Upper lobe of left lung (tissue), 6 donors: ENCODE measurements around the gene ATG4C. TPM values are rescaled to one million over a fixed set of nuclear protein-coding genes. Genes with fewer than 3 reads are reported as not detected.
"Not testable (repeated sequence)": the region's sequence is repeated elsewhere in the genome, so short reads cannot be mapped to it uniquely, and the experiment has no call there.

Experiments
- ATAC-seq, 2 donors: fragments of 200-7000 bp; cut with Tn5 transposase; one replicate each; pipeline ENCODE4 v1.9.1; 2022; ENCODE audit warnings: mild to moderate bottlenecking in 2 of 2, moderate library complexity in 2 of 2; ENCODE audit not compliant: low FRiP score in 2 of 2
- DNase-seq, 2 donors: peaks; one replicate each; pipeline ENCODE4 v3.0.0-alpha.2; 2019 to 2020
- H3K27ac ChIP-seq, 4 donors: fragments of 200-600 bp; sonication (generic); one replicate each; pipeline ENCODE4 v1.5.1; 2016 to 2019
- H3K27me3 ChIP-seq, 4 donors: fragments of 200-600 bp; sonication (generic); one replicate each; pipeline ENCODE4 v1.5.1; 2017 to 2019
- H3K36me3 ChIP-seq, 4 donors: fragments of 200-600 bp; sonication (generic); one replicate each; pipeline ENCODE4 v1.5.1; 2016 to 2019
- H3K4me1 ChIP-seq, 4 donors: fragments of 200-600 bp; sonication (generic); one replicate each; pipeline ENCODE4 v1.5.1; 2018 to 2019
- H3K4me3 ChIP-seq, 4 donors: fragments of 200-600 bp; sonication (generic); one replicate each; pipeline ENCODE4 v1.5.1; 2017 to 2019; ENCODE audit warnings: mild to moderate bottlenecking in 2 of 4, moderate library complexity in 1 of 4
- H3K9me3 ChIP-seq, 4 donors: fragments of 200-600 bp; sonication (generic); one replicate each; pipeline ENCODE4 v1.5.1; 2018 to 2019
- EP300 ChIP-seq, 4 donors: sonication (generic); formaldehyde crosslinking; IDR thresholded peaks; one replicate each; pipeline ENCODE4 v1.5.1; 2017; ENCODE audit warnings: antibody characterized with exemption in 4 of 4, control low read depth in 2 of 4
- POLR2A ChIP-seq, 4 donors: fragments of 450-650 bp; IDR thresholded peaks; one replicate each; pipeline ENCODE4 v1.5.1; 2016 to 2017; ENCODE audit warnings: antibody characterized with exemption in 4 of 4, mild to moderate bottlenecking in 2 of 4
- POLR2AphosphoS5 ChIP-seq, 2 donors: sonication (generic); formaldehyde crosslinking; IDR thresholded peaks; one replicate each; pipeline ENCODE4 v1.5.1; 2017; ENCODE audit warnings: antibody characterized with exemption in 2 of 2
- WGBS, 2 donors: methylation state at CpG; one replicate each; pipeline ENCODE4 v1.1.5; 2017 to 2018; 5-methylcytosine and 5-hydroxymethylcytosine counted together
- total RNA-seq, 6 donors: library from RNA; depleted of rRNA in 4 of 6; stranded (reverse); fragments of >200 nt in 4 of 6; gene quantifications; one replicate each; pipeline versions ENCODE4 v1.1.0 to v1.2.1, GENCODE V29; 2016 to 2021
- TF ChIP-seq, protein P1 (sequence below), 6 experiments: fragments of 450-650 bp in 4 of 6; fragments of 200-600 bp in 2 of 6; sonication (generic) in 2 of 6; IDR thresholded peaks; one replicate each; pipeline ENCODE4 v1.5.1; 2016 to 2019; ENCODE audit warnings: antibody characterized with exemption in 6 of 6
- donor health status: DM: no; HTN: no; CAD: no; lungs with moderate emphysema.
- donor health status: DM: no; HTN: yes; CAD: no; lungs with severe emphysema.

The ATG4C gene
- total RNA-seq, 6 donors from 2014 or later, result 2.1 to 14.8 (median 7.6) TPM

- 81 to 91% methylated on average over 4 of the region's 4 CpGs for WGBS, 2 donors
- H3K36me3 ChIP-seq, H3K9me3 ChIP-seq, DNase-seq, H3K4me3 ChIP-seq, ATAC-seq, H3K4me1 ChIP-seq, H3K27me3 ChIP-seq, H3K27ac ChIP-seq: not testable (repeated sequence)
Measured at GRCh38 chr1:62762027-62762426, 21.9 kb upstream of the ATG4C start.

DNA sequence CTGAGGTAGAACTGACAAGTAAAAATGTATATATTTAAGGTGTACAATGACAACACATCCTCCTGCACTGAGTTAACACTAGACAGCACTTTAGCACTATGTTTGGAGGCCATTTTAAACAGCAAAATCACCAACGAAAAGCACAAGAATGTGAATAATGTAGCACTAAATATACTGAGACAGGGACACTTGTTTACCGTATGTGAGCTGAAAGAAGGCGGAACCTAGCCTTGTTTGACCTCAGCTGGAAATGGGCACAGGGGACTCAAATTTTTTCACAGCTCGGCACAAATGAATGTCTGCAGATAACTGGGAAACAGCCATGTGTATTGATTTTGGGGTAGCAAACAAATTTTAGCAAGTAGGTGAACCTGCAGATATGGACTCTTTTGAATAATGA is 18.0 kb upstream of the ATG4C start:
- Histone ChIP-seq H3K9me3 (no peaks in the 10 kb centered on the region), H3K27ac (no peak overlapping the region), H3K27me3 (no peaks in the 10 kb centered on the region), H3K4me1 (no peaks in the 10 kb centered on the region), H3K36me3 (no peaks in the 10 kb centered on the region), H3K4me3 (no peak overlapping the region)
- 59 to 60% methylated on average over 4 of the region's 4 CpGs for WGBS, 2 donors
- no peak for ATAC-seq
- TF ChIP-seq POLR2AphosphoS5 (IDR thresholded peaks at IDR 0.05) (no peak), POLR2A (IDR thresholded peaks at IDR 0.05) (no peak), EP300 (IDR thresholded peaks at IDR 0.05) (no peak)
- TF ChIP-seq, protein P1, sequence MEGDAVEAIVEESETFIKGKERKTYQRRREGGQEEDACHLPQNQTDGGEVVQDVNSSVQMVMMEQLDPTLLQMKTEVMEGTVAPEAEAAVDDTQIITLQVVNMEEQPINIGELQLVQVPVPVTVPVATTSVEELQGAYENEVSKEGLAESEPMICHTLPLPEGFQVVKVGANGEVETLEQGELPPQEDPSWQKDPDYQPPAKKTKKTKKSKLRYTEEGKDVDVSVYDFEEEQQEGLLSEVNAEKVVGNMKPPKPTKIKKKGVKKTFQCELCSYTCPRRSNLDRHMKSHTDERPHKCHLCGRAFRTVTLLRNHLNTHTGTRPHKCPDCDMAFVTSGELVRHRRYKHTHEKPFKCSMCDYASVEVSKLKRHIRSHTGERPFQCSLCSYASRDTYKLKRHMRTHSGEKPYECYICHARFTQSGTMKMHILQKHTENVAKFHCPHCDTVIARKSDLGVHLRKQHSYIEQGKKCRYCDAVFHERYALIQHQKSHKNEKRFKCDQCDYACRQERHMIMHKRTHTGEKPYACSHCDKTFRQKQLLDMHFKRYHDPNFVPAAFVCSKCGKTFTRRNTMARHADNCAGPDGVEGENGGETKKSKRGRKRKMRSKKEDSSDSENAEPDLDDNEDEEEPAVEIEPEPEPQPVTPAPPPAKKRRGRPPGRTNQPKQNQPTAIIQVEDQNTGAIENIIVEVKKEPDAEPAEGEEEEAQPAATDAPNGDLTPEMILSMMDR (IDR thresholded peaks at IDR 0.05), result no peak
- no peak for DNase-seq

DNA sequence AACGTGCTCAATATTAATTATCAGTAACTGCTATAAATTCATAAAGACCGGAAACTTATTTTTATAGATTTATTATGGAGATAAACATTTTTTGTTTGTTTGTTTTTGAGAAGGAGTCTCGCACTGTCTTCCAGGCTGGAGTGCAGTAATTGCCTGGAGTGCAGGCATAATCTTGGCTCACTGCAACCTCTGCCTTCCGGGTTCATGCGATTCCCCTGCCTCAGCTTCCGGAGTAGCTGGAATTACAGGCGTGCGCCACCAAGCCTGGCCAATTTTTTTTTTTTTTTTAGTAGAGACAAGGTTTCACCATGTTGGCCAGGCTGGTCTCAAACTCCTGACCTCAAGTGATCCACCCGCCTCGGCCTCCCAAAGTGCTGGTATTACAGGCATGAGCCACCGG is 15.4 kb upstream of the ATG4C start:
- H3K36me3 ChIP-seq, H3K27me3 ChIP-seq, ATAC-seq, H3K27ac ChIP-seq, H3K9me3 ChIP-seq, H3K4me1 ChIP-seq, DNase-seq, H3K4me3 ChIP-seq: not testable (repeated sequence)
- 86 to 93% methylated on average over 11 of the region's 11 CpGs for WGBS, 2 donors

- no peaks in the 10 kb centered on the region for H3K27me3 ChIP-seq
- no peak for TF ChIP-seq POLR2AphosphoS5 (IDR thresholded peaks at IDR 0.05)
- no peak for TF ChIP-seq EP300 (IDR thresholded peaks at IDR 0.05)
- TF ChIP-seq, protein P1 (IDR thresholded peaks at IDR 0.05), result no peak
- no peak for TF ChIP-seq POLR2A (IDR thresholded peaks at IDR 0.05)
- no peak for DNase-seq
- peaks cover 0 to 3% (median 1%) of the 10 kb centered on the region in 4 donors for H3K9me3 ChIP-seq
- no peaks in the 10 kb centered on the region for H3K36me3 ChIP-seq
- no peak overlapping the region for H3K27ac ChIP-seq
- WGBS, 2 donors, result 87 to 92% methylated on average over 1 of the region's 1 CpG
- no peak overlapping the region for H3K4me3 ChIP-seq
- H3K4me1 ChIP-seq, result no peaks in the 10 kb centered on the region
- no peak for ATAC-seq
Measured at GRCh38 chr1:62772607-62773295, 11.2 kb upstream of the ATG4C start.

- 77 to 89% methylated on average over 2 of the region's 2 CpGs for WGBS, 2 donors
- Histone ChIP-seq H3K27ac (no peak overlapping the region), H3K36me3 (no peaks in the 10 kb centered on the region), H3K9me3 (peaks cover 0 to 3% (median 1%) of the 10 kb centered on the region in 4 donors), H3K4me3 (no peak overlapping the region), H3K27me3 (no peaks in the 10 kb centered on the region), H3K4me1 (no peaks in the 10 kb centered on the region)
- DNase-seq (no peak), ATAC-seq (no peak)
- TF ChIP-seq EP300 (IDR thresholded peaks at IDR 0.05), result no peak
- TF ChIP-seq, protein P1 (IDR thresholded peaks at IDR 0.05), result no peak
- no peak for TF ChIP-seq POLR2A (IDR thresholded peaks at IDR 0.05)
- TF ChIP-seq POLR2AphosphoS5 (IDR thresholded peaks at IDR 0.05), result no peak
Measured at GRCh38 chr1:62774006-62774405, 9.9 kb upstream of the ATG4C start.

DNA sequence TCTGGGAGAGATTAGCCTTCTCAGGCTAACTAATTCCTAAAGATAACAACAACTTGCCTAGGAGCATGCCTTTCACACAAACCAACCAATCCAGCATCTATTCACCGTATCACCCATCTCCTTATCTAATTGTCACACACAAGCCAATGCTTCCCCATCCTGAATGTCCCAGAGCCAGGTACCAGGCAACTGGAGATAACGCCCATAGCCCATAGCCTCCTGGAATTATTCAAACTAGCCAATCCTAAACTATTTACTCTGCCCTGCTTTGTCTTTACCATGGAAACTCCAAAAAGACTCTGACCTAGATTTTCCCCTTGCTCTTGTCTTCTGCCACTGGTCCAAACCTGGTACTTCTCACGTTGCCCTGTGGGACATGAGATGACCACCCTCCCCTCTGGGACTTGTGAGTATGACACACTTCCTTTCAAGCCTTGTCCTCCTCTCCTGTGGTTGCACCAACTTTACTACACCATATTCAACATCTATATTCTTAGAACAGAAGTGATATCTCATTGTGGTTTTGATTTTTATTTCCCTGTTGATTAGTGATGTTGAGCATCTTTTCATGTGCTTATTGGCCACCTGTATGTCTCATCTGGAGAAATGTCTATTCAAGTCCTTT is 8.8 kb upstream of the ATG4C start:
- TF ChIP-seq POLR2AphosphoS5 (IDR thresholded peaks at IDR 0.05) (no peak), EP300 (IDR thresholded peaks at IDR 0.05) (no peak), POLR2A (IDR thresholded peaks at IDR 0.05) (no peak)
- TF ChIP-seq, protein P1 (IDR thresholded peaks at IDR 0.05), result no peak
- Histone ChIP-seq H3K27me3 (no peaks in the 10 kb centered on the region), H3K4me1 (no peaks in the 10 kb centered on the region), H3K4me3 (no peak overlapping the region), H3K9me3 (peaks cover 0 to 3% (median 1%) of the 10 kb centered on the region in 4 donors), H3K36me3 (no peaks in the 10 kb centered on the region), H3K27ac (no peak overlapping the region)
- ATAC-seq (no peak), DNase-seq (no peak)
- WGBS, 2 donors, result 76 to 81% methylated on average over 3 of the region's 3 CpGs
